Astrocyte (in vitro differentiated cells and primary cell): ENCODE results near the gene ABLIM2. TPM values are rescaled to one million over a fixed set of nuclear protein-coding genes. Genes with fewer than 3 reads are reported as not detected.

Experiments used
- DNase-seq: peaks from one replicate; pipeline ENCODE4 v3.0.0-alpha.2; 2010; ENCODE audit warnings: low read depth
- FAIRE-seq: peaks from 2 replicates; lab custom pipeline; 2011; peaks lifted over from hg19 to GRCh38; lab: Jason Lieb, UNC
- H2AFZ ChIP-seq: 2 replicates; pipeline ENCODE4 v1.6.0; 2012; ENCODE audit warnings: low read depth, low read length, inconsistent platforms
- H3K27ac ChIP-seq: 2 replicates; pipeline ENCODE4 v1.5.1; 2011; ENCODE audit warnings: low read depth, low read length, inconsistent platforms
- H3K27me3 ChIP-seq: 2 replicates; pipeline ENCODE4 v1.6.0; 2011; ENCODE audit warnings: low read length, inconsistent platforms; ENCODE audit not compliant: insufficient read depth
- H3K36me3 ChIP-seq: 2 replicates; pipeline ENCODE4 v1.5.1; 2011; ENCODE audit warnings: low read length, inconsistent platforms; ENCODE audit not compliant: insufficient read depth
- H3K4me1 ChIP-seq: 2 replicates; pipeline ENCODE4 v1.5.1; 2011; ENCODE audit warnings: low read length, inconsistent platforms; ENCODE audit not compliant: insufficient read depth
- H3K4me2 ChIP-seq: 2 replicates; pipeline ENCODE4 v1.6.0; 2012; ENCODE audit warnings: low read length, inconsistent platforms
- H3K4me3 ChIP-seq: 2 replicates; pipeline ENCODE4 v1.5.1; 2011; ENCODE audit warnings: low read depth, mild to moderate bottlenecking, low read length, inconsistent platforms; ENCODE audit not compliant: insufficient read depth
- H3K79me2 ChIP-seq: 2 replicates; pipeline ENCODE4 v1.6.0; 2012; ENCODE audit warnings: mild to moderate bottlenecking, low read length, inconsistent platforms; ENCODE audit not compliant: insufficient read depth
- H3K9ac ChIP-seq: 2 replicates; pipeline ENCODE4 v1.6.0; 2012; ENCODE audit warnings: mild to moderate bottlenecking, low read length, inconsistent platforms
- H3K9me3 ChIP-seq: 2 replicates; pipeline ENCODE4 v1.5.1; 2012; ENCODE audit warnings: low read depth, mild to moderate bottlenecking, low read length, inconsistent platforms; ENCODE audit not compliant: insufficient read depth
- H4K20me1 ChIP-seq: 2 replicates; pipeline ENCODE4 v1.6.0; 2012; ENCODE audit warnings: low read length, inconsistent platforms; ENCODE audit not compliant: insufficient read depth
- H3K27ac Mint-ChIP-seq: one replicate; pipeline ENCODE4 v1.8.0; 2021; ENCODE audit warnings: mild to moderate bottlenecking, mixed read lengths; ENCODE audit not compliant: unreplicated experiment
- H3K27me3 Mint-ChIP-seq: one replicate; pipeline ENCODE4 v1.8.0; 2021; ENCODE audit warnings: low read depth, mixed read lengths; ENCODE audit not compliant: unreplicated experiment
- H3K36me3 Mint-ChIP-seq: one replicate; pipeline ENCODE4 v1.8.0; 2021; ENCODE audit warnings: low read depth, mixed read lengths; ENCODE audit not compliant: unreplicated experiment
- H3K4me1 Mint-ChIP-seq: one replicate; pipeline ENCODE4 v1.8.0; 2021; ENCODE audit warnings: low read depth, mixed read lengths; ENCODE audit not compliant: unreplicated experiment
- H3K4me3 Mint-ChIP-seq: one replicate; pipeline ENCODE4 v1.8.0; 2021; ENCODE audit warnings: mild to moderate bottlenecking, moderate library complexity, mixed read lengths; ENCODE audit not compliant: unreplicated experiment
- H3K9me3 Mint-ChIP-seq: one replicate; pipeline ENCODE4 v1.8.0; 2021; ENCODE audit warnings: mild to moderate bottlenecking, mixed read lengths; ENCODE audit not compliant: unreplicated experiment
- CTCF ChIP-seq: IDR thresholded peaks from 2 replicates; pipeline ENCODE4 v1.5.1; 2011; ENCODE audit warnings: low read depth, mild to moderate bottlenecking, inconsistent platforms, low read length, moderate library complexity; ENCODE audit not compliant: insufficient read depth
- EZH2 ChIP-seq: IDR thresholded peaks from 2 replicates; pipeline ENCODE4 v1.6.1; 2012; ENCODE audit warnings: mild to moderate bottlenecking, low read length, inconsistent platforms; ENCODE audit not compliant: insufficient read depth
- total RNA-seq: library from RNA; stranded (reverse); gene quantifications from 2 replicates; pipeline ENCODE4 v1.2.1, GENCODE V29; 2021

Gene ABLIM2
- total RNA-seq, 1 donor from 2014 or later = 0.50 TPM

- FAIRE-seq (no peak), DNase-seq (no peak)
- Mint-ChIP-seq H3K27ac (no peak overlapping the region), H3K4me1 (peaks cover 3% of the 10 kb centered on the region), H3K27me3 (peaks cover 7% of the 10 kb centered on the region), H3K36me3 (no peaks in the 10 kb centered on the region), H3K9me3 (peaks cover under 1% of the 10 kb centered on the region), H3K4me3 (no peak overlapping the region)
- Histone ChIP-seq H3K36me3 (no peaks in the 10 kb centered on the region), H3K27ac (no peak overlapping the region), H3K27me3 (no peaks in the 10 kb centered on the region), H3K4me1 (peaks cover 25% of the 10 kb centered on the region), H3K9me3 (no peaks in the 10 kb centered on the region), H3K79me2 (no peaks in the 10 kb centered on the region), H4K20me1 (no peaks in the 10 kb centered on the region), H3K4me2 (no peak overlapping the region), H2AFZ (no peak overlapping the region), H3K9ac (no peak overlapping the region), H3K4me3 (no peak overlapping the region)
- no peak for TF ChIP-seq CTCF
- TF ChIP-seq EZH2 = no peak
Measured at GRCh38 chr4:7956934-7957656, 201.5 kb downstream of the ABLIM2 start.

- peaks cover 3% of the 10 kb centered on the region for H3K9me3 ChIP-seq
- peaks cover 24% of the 10 kb centered on the region for H3K4me1 ChIP-seq
- no peak overlapping the region for H3K9ac ChIP-seq
- H3K36me3 ChIP-seq = no peaks in the 10 kb centered on the region
- peak overlapping the region; percentile 13 for H3K27ac ChIP-seq
- H3K4me1 Mint-ChIP-seq = peaks cover 3% of the 10 kb centered on the region
- H3K4me2 ChIP-seq = peak overlapping the region; percentile 6
- H2AFZ ChIP-seq = peak overlapping the region; percentile 12
- no peak for TF ChIP-seq EZH2
- no peak for TF ChIP-seq CTCF
- H3K27me3 ChIP-seq = no peaks in the 10 kb centered on the region
- no peaks in the 10 kb centered on the region for H3K79me2 ChIP-seq
- H3K9me3 Mint-ChIP-seq = peaks cover 6% of the 10 kb centered on the region
- H3K36me3 Mint-ChIP-seq = no peaks in the 10 kb centered on the region
- no peak overlapping the region for H3K4me3 Mint-ChIP-seq
- no peak overlapping the region for H3K27ac Mint-ChIP-seq
- DNase-seq (peak; percentile 70), FAIRE-seq (no peak)
- peaks cover 7% of the 10 kb centered on the region for H3K27me3 Mint-ChIP-seq
- H4K20me1 ChIP-seq = no peaks in the 10 kb centered on the region
- H3K4me3 ChIP-seq = no peak overlapping the region
Measured at GRCh38 chr4:7956270-7956808, 202.3 kb downstream of the ABLIM2 start.

- H3K36me3 ChIP-seq = no peaks in the 10 kb centered on the region
- peaks cover 5% of the 10 kb centered on the region for H3K9me3 ChIP-seq
- Mint-ChIP-seq H3K27ac (no peak overlapping the region), H3K36me3 (peaks cover 1% of the 10 kb centered on the region), H3K27me3 (peaks cover 6% of the 10 kb centered on the region), H3K4me3 (no peak overlapping the region), H3K9me3 (peaks cover 11% of the 10 kb centered on the region), H3K4me1 (no peaks in the 10 kb centered on the region)
- H3K9ac ChIP-seq = no peak overlapping the region
- TF ChIP-seq EZH2 (no peak), CTCF (no peak)
- FAIRE-seq (no peak), DNase-seq (no peak)
- no peak overlapping the region for H3K27ac ChIP-seq
- peaks cover 17% of the 10 kb centered on the region for H3K4me1 ChIP-seq
- H2AFZ ChIP-seq = no peak overlapping the region
- H3K27me3 ChIP-seq = no peaks in the 10 kb centered on the region
- no peaks in the 10 kb centered on the region for H4K20me1 ChIP-seq
- H3K79me2 ChIP-seq = no peaks in the 10 kb centered on the region
- H3K4me2 ChIP-seq = no peak overlapping the region
- H3K4me3 ChIP-seq = no peak overlapping the region
Measured at GRCh38 chr4:7955393-7955792, 203.2 kb downstream of the ABLIM2 start.
